DOHH2 (cell line): ENCODE results near the gene DNAH14.

Experiments
- H3F3A ChIP-seq: fragments of 200-600 bp; sonication (generic), shearing (Covaris generic); 2 replicates; pipeline ENCODE4 v1.6.0; 2016; ENCODE audit warnings: antibody characterized with exemption, mild to moderate bottlenecking; ENCODE audit not compliant: control insufficient read depth, insufficient read depth
- H3K27ac ChIP-seq: fragments of 200-600 bp; sonication (generic); 2 replicates; pipeline ENCODE4 v1.5.1; 2014; ENCODE audit warnings: low read depth, mild to moderate bottlenecking, low read length, moderate library complexity
- H3K27me3 ChIP-seq: fragments of 200-600 bp; sonication (generic); 2 replicates; pipeline ENCODE4 v1.6.1; 2014; ENCODE audit warnings: mild to moderate bottlenecking, low read length, mixed read lengths; ENCODE audit not compliant: control insufficient read depth
- H3K36me3 ChIP-seq: fragments of 200-600 bp; sonication (generic); 2 replicates; pipeline ENCODE4 v1.6.1; 2014; ENCODE audit warnings: mild to moderate bottlenecking, low read length, moderate library complexity, mixed read lengths; ENCODE audit not compliant: control insufficient read depth
- H3K4me1 ChIP-seq: fragments of 200-600 bp; sonication (generic); 2 replicates; pipeline ENCODE4 v1.6.1; 2014; ENCODE audit warnings: mild to moderate bottlenecking, low read length, mixed read lengths; ENCODE audit not compliant: control insufficient read depth
- H3K4me2 ChIP-seq: fragments of 200-600 bp; sonication (generic); 2 replicates; pipeline ENCODE4 v1.6.0; 2014; ENCODE audit warnings: mild to moderate bottlenecking, low read length, moderate library complexity
- H3K4me3 ChIP-seq: fragments of 200-600 bp; sonication (generic); 2 replicates; pipeline ENCODE4 v1.5.1; 2014; ENCODE audit warnings: mild to moderate bottlenecking, low read length, mixed read lengths
- H3K79me2 ChIP-seq: fragments of 200-600 bp; sonication (generic); 2 replicates; pipeline ENCODE4 v1.6.1; 2014; ENCODE audit warnings: mild to moderate bottlenecking, low read length, mixed read lengths; ENCODE audit not compliant: control insufficient read depth
- H3K9me2 ChIP-seq: fragments of 200-600 bp; sonication (generic); replicated peaks from 2 replicates; pipeline ENCODE4 v1.6.1; 2014; ENCODE audit warnings: mild to moderate bottlenecking, low read length, mixed read lengths; ENCODE audit not compliant: control insufficient read depth
- H3K9me3 ChIP-seq: fragments of 200-600 bp; sonication (generic); 2 replicates; pipeline ENCODE4 v1.6.1; 2014; ENCODE audit warnings: antibody characterized with exemption, low read length, mixed read lengths; ENCODE audit not compliant: control insufficient read depth, insufficient read depth
- H4K20me1 ChIP-seq: fragments of 200-600 bp; sonication (generic); 2 replicates; pipeline ENCODE4 v1.6.0; 2014; ENCODE audit warnings: low read depth, mild to moderate bottlenecking, antibody characterized with exemption, low read length, moderate library complexity; ENCODE audit not compliant: control insufficient read depth, insufficient read depth
- CTCF ChIP-seq: fragments of 200-600 bp; sonication (generic); IDR thresholded peaks from one replicate; pipeline ENCODE4 v1.5.1; 2014; ENCODE audit warnings: antibody characterized with exemption, mild to moderate bottlenecking, low read depth, low read length; ENCODE audit not compliant: poor library complexity, severe bottlenecking
- EZH2phosphoT487 ChIP-seq: fragments of 200-600 bp; sonication (generic); IDR thresholded peaks from 2 replicates; pipeline ENCODE4 v1.6.1; 2017; ENCODE audit warnings: borderline replicate concordance, mild to moderate bottlenecking, antibody characterized with exemption, low read length, moderate library complexity, mixed read lengths

The DNAH14 gene

GRCh38 chr1:225435957-225436392, 506.5 kb downstream of the DNAH14 start:
- H3K4me2 ChIP-seq, result peak overlapping the region; percentile 55

GRCh38 chr1:225437710-225438437, 508.4 kb downstream of the DNAH14 start:
- Histone ChIP-seq H3K9me2 (no peaks in the 10 kb centered on the region), H3K27ac (no peak overlapping the region), H3K4me2 (no peak overlapping the region), H3K4me3 (no peak overlapping the region), H3K9me3 (no peaks in the 10 kb centered on the region), H3K79me2 (no peaks in the 10 kb centered on the region), H3K27me3 (no peaks in the 10 kb centered on the region), H3K36me3 (peaks cover 6% of the 10 kb centered on the region; the same call in 1 of the 2 replicates), H3F3A (peaks cover 6% of the 10 kb centered on the region; the same call in 1 of the 2 replicates), H3K4me1 (peaks cover 48% of the 10 kb centered on the region), H4K20me1 (no peaks in the 10 kb centered on the region)
- TF ChIP-seq CTCF (peak; percentile 40), EZH2phosphoT487 (no peak)

More at GRCh38 chr1:225435957-225436392, 506.5 kb downstream of the DNAH14 start:
- Histone ChIP-seq H3F3A (peaks cover 6% of the 10 kb centered on the region; the same call in 1 of the 2 replicates), H3K4me3 (peak overlapping the region; percentile 18), H3K27ac (peak overlapping the region; percentile 27), H3K27me3 (no peaks in the 10 kb centered on the region), H4K20me1 (no peaks in the 10 kb centered on the region), H3K9me2 (no peaks in the 10 kb centered on the region), H3K36me3 (peaks cover 6% of the 10 kb centered on the region; the same call in 1 of the 2 replicates), H3K4me1 (peaks cover 30% of the 10 kb centered on the region), H3K79me2 (no peaks in the 10 kb centered on the region), H3K9me3 (peaks cover 4% of the 10 kb centered on the region; the same call in 1 of the 2 replicates)
- TF ChIP-seq EZH2phosphoT487, result no peak
- no peak for TF ChIP-seq CTCF

GRCh38 chr1:225440380-225441221, 511.1 kb downstream of the DNAH14 start:
- no peak for TF ChIP-seq EZH2phosphoT487
- TF ChIP-seq CTCF, result no peak

More at GRCh38 chr1:225440380-225441221, 511.1 kb downstream of the DNAH14 start:
- H3K4me1 ChIP-seq, result peaks cover 58% of the 10 kb centered on the region
- no peaks in the 10 kb centered on the region for H4K20me1 ChIP-seq
- no peak overlapping the region for H3K4me2 ChIP-seq
- H3K4me3 ChIP-seq, result no peak overlapping the region
- H3F3A ChIP-seq, result peaks cover 15% of the 10 kb centered on the region
- no peaks in the 10 kb centered on the region for H3K9me3 ChIP-seq
- peaks cover 4% of the 10 kb centered on the region; the same call in 1 of the 2 replicates for H3K36me3 ChIP-seq
- no peaks in the 10 kb centered on the region for H3K9me2 ChIP-seq
- H3K79me2 ChIP-seq, result no peaks in the 10 kb centered on the region
- H3K27ac ChIP-seq, result no peak overlapping the region
- no peaks in the 10 kb centered on the region for H3K27me3 ChIP-seq
